SK-N-MC (cell line): ENCODE data around the gene NDUFAF2.

Experiments used
- EZH2 ChIP-seq: fragments of 200-600 bp; sonication (generic); IDR thresholded peaks from one replicate; pipeline ENCODE4 v1.6.1; 2017; ENCODE audit warnings: antibody characterized with exemption
- FOXP2 ChIP-seq: optimal IDR thresholded peaks from 2 replicates; pipeline ENCODE3; 2011; ENCODE audit warnings: mild to moderate bottlenecking, moderate library complexity; ENCODE audit not compliant: insufficient read depth; ENCODE audit errors: extremely low read length, control extremely low read depth
- POLR2AphosphoS5 ChIP-seq: IDR thresholded peaks from 2 replicates; pipeline ENCODE4 v1.6.1; 2012; ENCODE audit warnings: mild to moderate bottlenecking, low read depth, low read length, borderline replicate concordance

GRCh38 chr5:61160497-61160896 lies 215.5 kb downstream of the NDUFAF2 start:
- TF ChIP-seq POLR2AphosphoS5 (peak; percentile 33; the same call in 1 of the 2 replicates), EZH2 (no peak), FOXP2 (no peak)
